ENCODE results near the gene FBXL22. TPM values are rescaled to one million over a fixed set of nuclear protein-coding genes. Genes with fewer than 3 reads are reported as not detected.

FBXL22 gene
- total RNA-seq, 1 donor from 2014 or later, result 1.4 TPM

DNA sequence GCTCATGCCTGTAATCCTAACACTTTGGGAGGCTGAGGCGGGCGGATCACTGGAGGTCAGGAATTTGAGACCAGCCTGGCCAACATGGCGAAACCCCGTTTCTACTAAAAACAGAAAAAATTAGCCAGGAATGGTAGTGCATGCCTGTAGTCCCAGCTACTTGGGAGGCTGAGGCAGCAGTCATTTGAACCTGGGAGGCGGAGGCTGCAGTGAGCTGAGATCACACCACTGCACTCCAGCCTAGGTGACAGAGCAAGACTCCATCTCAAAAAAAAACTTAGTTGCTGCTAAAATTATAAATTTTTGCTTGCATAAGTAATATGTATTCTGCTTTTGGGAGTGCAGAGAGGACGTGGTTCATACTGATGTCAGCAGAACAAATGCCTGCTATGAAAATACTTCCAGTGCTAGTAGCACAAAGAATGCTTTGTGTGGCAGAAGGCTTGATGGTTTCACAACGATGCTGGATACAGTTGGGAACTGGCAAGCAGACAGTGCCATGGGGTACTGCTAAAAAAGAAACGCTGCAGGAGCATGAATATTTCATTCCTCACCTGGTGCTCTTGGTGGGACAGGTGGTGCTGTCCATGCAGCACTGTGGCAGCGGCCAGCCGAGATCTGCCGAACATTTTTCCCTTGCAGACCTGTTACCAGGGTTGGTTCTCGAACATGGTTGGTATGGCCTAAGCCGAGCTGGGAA lies 31.1 kb downstream of the FBXL22 start:
- ATAC-seq, result no peak
- H3K27me3 ChIP-seq (ENCODE audit: low read depth), result no peaks in the 10 kb centered on the region
- intact Hi-C loops (cut with DNase I), result no loop called here
- H3K36me3 ChIP-seq, result peaks cover 100% of the 10 kb centered on the region
- no peak overlapping the region for H3K27ac ChIP-seq
- H3K4me1 ChIP-seq, result no peaks in the 10 kb centered on the region
- no peak overlapping the region for H3K4me3 ChIP-seq
- no peak for DNase-seq
- no peak for TF ChIP-seq CTCF (IDR thresholded peaks at IDR 0.05)
- no peaks in the 10 kb centered on the region for H3K9me3 ChIP-seq

GRCh38 chr15:63630036-63630751 lies 33.0 kb downstream of the FBXL22 start:
- intact Hi-C loops (cut with DNase I), result no loop called here
- Histone ChIP-seq H3K27me3 (ENCODE audit: low read depth) (no peaks in the 10 kb centered on the region), H3K27ac (no peak overlapping the region), H3K4me1 (no peaks in the 10 kb centered on the region), H3K36me3 (peaks cover 100% of the 10 kb centered on the region), H3K4me3 (no peak overlapping the region), H3K9me3 (no peaks in the 10 kb centered on the region)
- DNase-seq (no peak), ATAC-seq (no peak)
- no peak for TF ChIP-seq CTCF (IDR thresholded peaks at IDR 0.05)

DNA sequence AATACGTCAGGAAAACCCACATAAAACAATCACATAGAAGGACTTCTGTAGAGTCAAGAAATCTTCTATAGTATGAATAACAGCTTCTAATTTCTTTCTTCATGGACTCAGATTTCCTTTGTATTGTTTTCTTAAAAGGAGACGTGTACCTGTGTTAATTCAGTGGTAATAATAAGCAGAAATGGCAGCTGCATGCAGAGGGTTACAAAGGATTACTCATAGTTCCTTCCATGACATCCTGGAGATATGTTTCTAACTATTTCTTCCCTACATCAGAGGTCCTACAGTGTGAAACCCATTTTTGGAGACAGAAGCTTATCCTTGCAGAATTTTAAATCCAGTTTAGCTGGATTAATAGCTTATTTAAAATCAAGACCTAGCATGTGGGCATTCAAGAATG lies 36.1 kb downstream of the FBXL22 start:
- Histone ChIP-seq H3K27me3 (ENCODE audit: low read depth) (no peaks in the 10 kb centered on the region), H3K4me1 (no peaks in the 10 kb centered on the region), H3K27ac (no peak overlapping the region), H3K36me3 (peaks cover 99% of the 10 kb centered on the region), H3K9me3 (no peaks in the 10 kb centered on the region), H3K4me3 (no peak overlapping the region)
- intact Hi-C loops (cut with DNase I), result no loop called here
- ATAC-seq (no peak), DNase-seq (no peak)
- no peak for TF ChIP-seq CTCF (IDR thresholded peaks at IDR 0.05)

DNA sequence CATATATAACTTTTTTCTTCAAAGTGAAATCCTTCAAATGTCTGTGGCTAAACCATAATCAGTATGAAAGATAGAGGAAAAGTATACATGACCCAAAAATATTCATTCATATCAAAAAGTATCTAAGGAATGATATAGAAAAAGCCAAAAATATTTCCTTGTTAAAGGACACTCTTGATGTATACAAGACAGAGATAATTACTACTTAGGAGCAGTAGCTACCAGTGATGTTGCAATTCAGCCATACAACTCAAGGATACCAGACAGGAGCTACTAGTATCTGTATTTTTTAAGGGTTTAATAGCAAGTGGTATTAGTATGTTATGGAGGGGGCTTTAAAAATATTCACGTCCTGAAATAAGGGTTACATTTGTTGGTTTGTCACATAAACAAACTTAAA lies 37.0 kb downstream of the FBXL22 start:
- Histone ChIP-seq H3K9me3 (no peaks in the 10 kb centered on the region), H3K27me3 (ENCODE audit: low read depth) (no peaks in the 10 kb centered on the region), H3K36me3 (peaks cover 99% of the 10 kb centered on the region), H3K27ac (no peak overlapping the region), H3K4me1 (no peaks in the 10 kb centered on the region), H3K4me3 (no peak overlapping the region)
- ATAC-seq (no peak), DNase-seq (no peak)
- no peak for TF ChIP-seq CTCF (IDR thresholded peaks at IDR 0.05)
- intact Hi-C loops (cut with DNase I), result no loop called here

DNA sequence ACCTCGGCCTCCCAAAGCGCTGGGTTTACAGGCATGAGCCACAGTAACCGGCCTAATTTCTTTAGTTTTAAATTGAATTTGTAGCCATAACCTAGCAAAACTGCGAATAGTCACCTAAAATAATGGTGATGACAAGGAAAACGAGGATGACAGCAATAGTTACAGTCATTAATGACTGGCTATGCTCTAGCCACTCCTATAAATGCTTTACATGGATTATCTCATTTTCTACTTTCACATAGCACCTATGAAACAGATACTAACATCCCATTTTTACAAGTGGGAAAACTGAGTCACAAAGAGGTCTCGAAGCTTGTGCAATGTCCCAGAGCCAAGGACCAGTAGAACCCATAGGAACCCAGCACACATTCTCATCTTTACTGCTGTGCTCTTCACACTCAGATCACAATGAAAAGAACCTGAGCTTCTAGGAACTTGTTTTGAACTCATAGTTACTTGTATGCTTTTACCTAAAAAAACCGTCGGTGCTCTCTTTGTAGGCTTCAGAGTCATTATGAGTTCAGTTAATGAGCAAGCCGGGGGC lies 39.4 kb downstream of the FBXL22 start:
- H3K9me3 ChIP-seq, result no peaks in the 10 kb centered on the region
- no peaks in the 10 kb centered on the region for H3K4me1 ChIP-seq
- intact Hi-C loops (cut with DNase I), result no loop called here
- H3K27ac ChIP-seq, result no peak overlapping the region
- no peak overlapping the region for H3K4me3 ChIP-seq
- TF ChIP-seq CTCF (IDR thresholded peaks at IDR 0.05), result no peak
- peaks cover 99% of the 10 kb centered on the region for H3K36me3 ChIP-seq
- H3K27me3 ChIP-seq (ENCODE audit: low read depth), result no peaks in the 10 kb centered on the region
- ATAC-seq (no peak), DNase-seq (no peak)
